Peyer's patch (tissue), 4 donors: Measurements from ENCODE around the gene B3GALT5.
A peak's percentile ranks its signal among the peaks of the same experiment; 100 is the strongest.

ENCODE experiments used
- CTCF ChIP-seq, 6 experiments: fragments of 450-650 bp in 4 of 6; fragments of 200-600 bp in 2 of 6; sonication (generic) in 1 of 6; IDR thresholded peaks; one replicate each; pipeline ENCODE4 v1.5.1; 2017 to 2019; ENCODE audit warnings: antibody characterized with exemption in 6 of 6, mild to moderate bottlenecking in 3 of 6, moderate library complexity in 1 of 6
- POLR2A ChIP-seq, 2 donors: fragments of 450-650 bp; IDR thresholded peaks; one replicate each; pipeline ENCODE4 v1.5.1; 2017; ENCODE audit warnings: antibody characterized with exemption in 2 of 2, mild to moderate bottlenecking in 2 of 2, moderate library complexity in 2 of 2

- TF ChIP-seq CTCF (IDR thresholded peaks at IDR 0.05) (peak in 2 of 6 experiments; percentile 15 to 44), POLR2A (IDR thresholded peaks at IDR 0.05) (no peak)
These were observed 93.1 kb downstream of the B3GALT5 start for GRCh38 chr21:39705849-39706248.
